Neural progenitor cell (in vitro differentiated cells): Measurements from ENCODE around the gene MYO7B. TPM values are rescaled to one million over a fixed set of nuclear protein-coding genes. Genes with fewer than 3 reads are reported as not detected.

ENCODE experiments used
- DNase-seq: peaks from one replicate; pipeline ENCODE4 v3.0.0-alpha.2; 2016; ENCODE audit warnings: low spot score
- H2AFZ ChIP-seq: fragments of 200-600 bp; sonication (generic); replicated peaks from 2 replicates; pipeline ENCODE4 v1.6.1; 2016; ENCODE audit warnings: antibody characterized with exemption
- H3F3A ChIP-seq: fragments of 200-600 bp; sonication (generic); 2 replicates; pipeline ENCODE4 v1.6.1; 2016; ENCODE audit warnings: antibody characterized with exemption, low read depth
- H3K27ac ChIP-seq: fragments of 200-600 bp; sonication (generic); 2 replicates; pipeline ENCODE4 v1.5.1; 2016; ENCODE audit warnings: mild to moderate bottlenecking
- H3K27me3 ChIP-seq: fragments of 200-600 bp; sonication (generic); 2 replicates; pipeline ENCODE4 v1.6.1; 2016; ENCODE audit warnings: mild to moderate bottlenecking, moderate library complexity
- H3K36me3 ChIP-seq: fragments of 200-600 bp; sonication (generic); 2 replicates; pipeline ENCODE4 v1.5.1; 2016
- H3K4me1 ChIP-seq: fragments of 200-600 bp; sonication (generic); 2 replicates; pipeline ENCODE4 v1.6.1; 2016; ENCODE audit warnings: mixed run types
- H3K4me2 ChIP-seq: fragments of 200-600 bp; sonication (generic); 2 replicates; pipeline ENCODE4 v1.6.1; 2016
- H3K4me3 ChIP-seq: fragments of 200-600 bp; sonication (generic); 2 replicates; pipeline ENCODE4 v1.5.1; 2016
- H3K79me2 ChIP-seq: fragments of 200-600 bp; sonication (generic); 2 replicates; pipeline ENCODE4 v1.6.1; 2016; ENCODE audit warnings: low read depth
- H3K9ac ChIP-seq: fragments of 200-600 bp; sonication (generic); 2 replicates; pipeline ENCODE4 v1.6.1; 2016
- H3K9me3 ChIP-seq: fragments of 200-600 bp; sonication (generic); 2 replicates; pipeline ENCODE4 v1.5.1; 2016; ENCODE audit warnings: low read depth
- H4K20me1 ChIP-seq: fragments of 200-600 bp; sonication (generic); 2 replicates; pipeline ENCODE4 v1.6.1; 2016; ENCODE audit warnings: low read depth
- H3K27ac Mint-ChIP-seq: 3 replicates; pipeline ENCODE4 v1.8.0; 2021; ENCODE audit warnings: mixed read lengths
- H3K27me3 Mint-ChIP-seq: 2 replicates; pipeline ENCODE4 v1.8.0; 2022; ENCODE audit warnings: low read depth, mild to moderate bottlenecking, inconsistent platforms, moderate library complexity, mixed read lengths; ENCODE audit not compliant: insufficient read depth
- H3K36me3 Mint-ChIP-seq: 3 replicates; pipeline ENCODE4 v1.8.0; 2021; ENCODE audit warnings: mixed read lengths
- H3K4me1 Mint-ChIP-seq: 3 replicates; pipeline ENCODE4 v1.8.0; 2021; ENCODE audit warnings: mixed read lengths
- H3K4me3 Mint-ChIP-seq: 3 replicates; pipeline ENCODE4 v1.8.0; 2021; ENCODE audit warnings: mild to moderate bottlenecking, moderate library complexity, mixed read lengths
- H3K9me3 Mint-ChIP-seq: 3 replicates; pipeline ENCODE4 v1.8.0; 2020; ENCODE audit warnings: mixed read lengths
- EZH2 ChIP-seq: fragments of 200-600 bp; sonication (generic); IDR thresholded peaks from 2 replicates; pipeline ENCODE4 v1.6.1; 2017; ENCODE audit warnings: antibody characterized with exemption, mild to moderate bottlenecking, moderate library complexity
- EZH2phosphoT487 ChIP-seq: fragments of 200-600 bp; sonication (generic); IDR thresholded peaks from 2 replicates; pipeline ENCODE4 v1.6.1; 2017; ENCODE audit warnings: antibody characterized with exemption
- total RNA-seq: library from RNA; depleted of rRNA; stranded (reverse); fragments of >200 nt; gene quantifications from 2 replicates; pipeline ENCODE4 v1.2.3, GENCODE V29; 2015; ENCODE audit warnings: low replicate concordance
- TF ChIP-seq, protein P1 (sequence below): fragments of 200-600 bp; sonication (generic); IDR thresholded peaks from 2 replicates; pipeline ENCODE4 v1.5.1; 2017; ENCODE audit warnings: antibody characterized with exemption, mild to moderate bottlenecking

Gene MYO7B
- total RNA-seq, 1 donor from 2014 or later: not detected

DNA sequence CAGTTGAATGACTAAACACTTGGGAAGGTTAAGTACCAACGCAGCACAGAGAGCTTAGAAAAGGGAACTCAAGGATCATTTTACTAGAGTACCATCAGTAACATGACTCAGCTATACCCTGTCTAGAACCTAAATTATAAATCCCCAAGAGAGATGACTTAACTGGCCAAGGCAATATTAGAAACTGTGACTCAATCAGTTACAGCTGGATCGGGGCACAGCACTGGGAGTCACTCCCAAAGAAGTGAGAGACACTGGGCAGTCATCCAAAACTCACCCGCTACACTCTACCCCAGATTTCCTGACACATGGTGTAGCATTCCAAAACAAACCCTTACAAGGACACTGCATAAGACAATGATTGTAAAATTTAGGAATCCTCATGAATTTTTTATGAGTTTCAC lies 26.9 kb upstream of the MYO7B start:
- no peaks in the 10 kb centered on the region for H3F3A ChIP-seq
- H4K20me1 ChIP-seq: peaks cover 74% of the 10 kb centered on the region
- Mint-ChIP-seq H3K27me3 (no peaks in the 10 kb centered on the region), H3K36me3 (peaks cover 16% of the 10 kb centered on the region), H3K27ac (no peak overlapping the region), H3K4me1 (no peaks in the 10 kb centered on the region), H3K4me3 (no peak overlapping the region), H3K9me3 (no peaks in the 10 kb centered on the region)
- peaks cover 82% of the 10 kb centered on the region for H3K79me2 ChIP-seq
- no peaks in the 10 kb centered on the region for H3K4me1 ChIP-seq
- H3K27ac ChIP-seq: no peak overlapping the region
- no peak for TF ChIP-seq EZH2phosphoT487
- TF ChIP-seq, protein P1, sequence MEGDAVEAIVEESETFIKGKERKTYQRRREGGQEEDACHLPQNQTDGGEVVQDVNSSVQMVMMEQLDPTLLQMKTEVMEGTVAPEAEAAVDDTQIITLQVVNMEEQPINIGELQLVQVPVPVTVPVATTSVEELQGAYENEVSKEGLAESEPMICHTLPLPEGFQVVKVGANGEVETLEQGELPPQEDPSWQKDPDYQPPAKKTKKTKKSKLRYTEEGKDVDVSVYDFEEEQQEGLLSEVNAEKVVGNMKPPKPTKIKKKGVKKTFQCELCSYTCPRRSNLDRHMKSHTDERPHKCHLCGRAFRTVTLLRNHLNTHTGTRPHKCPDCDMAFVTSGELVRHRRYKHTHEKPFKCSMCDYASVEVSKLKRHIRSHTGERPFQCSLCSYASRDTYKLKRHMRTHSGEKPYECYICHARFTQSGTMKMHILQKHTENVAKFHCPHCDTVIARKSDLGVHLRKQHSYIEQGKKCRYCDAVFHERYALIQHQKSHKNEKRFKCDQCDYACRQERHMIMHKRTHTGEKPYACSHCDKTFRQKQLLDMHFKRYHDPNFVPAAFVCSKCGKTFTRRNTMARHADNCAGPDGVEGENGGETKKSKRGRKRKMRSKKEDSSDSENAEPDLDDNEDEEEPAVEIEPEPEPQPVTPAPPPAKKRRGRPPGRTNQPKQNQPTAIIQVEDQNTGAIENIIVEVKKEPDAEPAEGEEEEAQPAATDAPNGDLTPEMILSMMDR: no peak
- peaks cover 12% of the 10 kb centered on the region for H3K36me3 ChIP-seq
- no peak for DNase-seq
- no peaks in the 10 kb centered on the region for H3K9me3 ChIP-seq
- H3K4me3 ChIP-seq: no peak overlapping the region
- H3K27me3 ChIP-seq: no peaks in the 10 kb centered on the region
- no peak overlapping the region for H3K9ac ChIP-seq
- no peak overlapping the region for H3K4me2 ChIP-seq
- H2AFZ ChIP-seq: no peak overlapping the region

DNA sequence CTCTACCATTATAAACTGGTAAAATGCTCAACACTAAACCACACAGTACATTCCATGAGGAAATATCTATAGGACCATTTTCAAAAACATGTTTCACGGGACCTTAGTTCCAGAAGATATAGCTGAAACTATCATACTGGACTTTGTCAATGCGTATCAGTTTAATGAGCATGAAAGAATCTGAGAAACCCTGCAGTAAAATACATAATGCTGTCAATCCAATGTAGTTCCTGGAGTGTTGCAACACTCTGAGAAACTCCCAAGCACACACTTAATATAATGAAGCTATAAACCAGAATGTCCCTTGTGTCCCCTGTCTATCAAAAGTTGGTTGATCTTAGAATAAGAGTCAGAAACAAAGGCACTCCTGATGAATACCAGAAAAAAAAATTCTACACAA lies 25.4 kb upstream of the MYO7B start:
- no peak overlapping the region for H3K27ac Mint-ChIP-seq
- Histone ChIP-seq H3K4me3 (no peak overlapping the region), H3K4me2 (no peak overlapping the region), H3K9ac (no peak overlapping the region), H3K79me2 (peaks cover 93% of the 10 kb centered on the region), H3K9me3 (no peaks in the 10 kb centered on the region), H3F3A (no peaks in the 10 kb centered on the region), H3K27ac (no peak overlapping the region), H3K27me3 (no peaks in the 10 kb centered on the region), H2AFZ (no peak overlapping the region), H3K4me1 (no peaks in the 10 kb centered on the region), H3K36me3 (peaks cover 4% of the 10 kb centered on the region), H4K20me1 (peaks cover 88% of the 10 kb centered on the region)
- peaks cover 18% of the 10 kb centered on the region for H3K36me3 Mint-ChIP-seq
- DNase-seq: no peak
- TF ChIP-seq EZH2phosphoT487 (no peak), EZH2 (no peak)
- TF ChIP-seq, protein P1: no peak
- no peaks in the 10 kb centered on the region for H3K9me3 Mint-ChIP-seq
- peaks cover 3% of the 10 kb centered on the region for H3K27me3 Mint-ChIP-seq
- peaks cover 4% of the 10 kb centered on the region for H3K4me1 Mint-ChIP-seq
- H3K4me3 Mint-ChIP-seq: no peak overlapping the region

DNA sequence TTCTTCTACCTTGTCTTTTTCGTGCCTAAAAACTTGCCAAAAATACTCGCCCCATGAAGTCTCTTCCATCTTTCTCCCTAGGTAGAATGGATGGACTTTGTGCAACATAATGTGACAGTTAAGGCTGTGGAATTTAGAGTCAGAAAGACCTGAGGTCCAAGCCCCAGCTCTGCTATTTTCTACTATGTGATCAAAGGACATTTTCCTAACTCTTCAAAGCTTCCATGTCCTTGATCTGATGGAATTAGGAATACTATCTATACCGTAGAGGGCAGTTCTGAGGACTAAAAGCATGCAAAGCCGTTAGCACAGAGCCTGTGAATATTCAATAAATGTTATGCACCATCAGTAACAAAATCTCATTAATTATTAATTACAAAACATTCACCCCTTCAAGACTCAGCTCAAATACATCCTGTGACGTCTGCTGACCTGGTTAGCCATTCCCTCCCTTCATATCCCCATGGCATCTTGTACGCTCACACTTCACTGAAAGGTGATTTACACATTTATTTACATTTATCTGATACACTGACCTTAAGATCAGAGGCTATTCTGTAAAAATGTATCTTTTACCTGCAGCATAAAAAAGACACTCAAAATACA lies 24.3 kb upstream of the MYO7B start:
- H3K36me3 Mint-ChIP-seq: peaks cover 22% of the 10 kb centered on the region
- no peak overlapping the region for H2AFZ ChIP-seq
- H3K9me3 Mint-ChIP-seq: no peaks in the 10 kb centered on the region
- H3K27ac ChIP-seq: no peak overlapping the region
- H3K4me2 ChIP-seq: no peak overlapping the region
- DNase-seq: no peak
- H3K36me3 ChIP-seq: peaks cover 4% of the 10 kb centered on the region
- no peaks in the 10 kb centered on the region for H3F3A ChIP-seq
- no peaks in the 10 kb centered on the region for H3K9me3 ChIP-seq
- no peak overlapping the region for H3K4me3 Mint-ChIP-seq
- no peak overlapping the region for H3K27ac Mint-ChIP-seq
- H3K4me1 Mint-ChIP-seq: peaks cover 7% of the 10 kb centered on the region
- peaks cover 3% of the 10 kb centered on the region for H3K27me3 Mint-ChIP-seq
- no peak overlapping the region for H3K9ac ChIP-seq
- peaks cover 100% of the 10 kb centered on the region for H3K79me2 ChIP-seq
- TF ChIP-seq, protein P1: no peak
- TF ChIP-seq EZH2 (no peak), EZH2phosphoT487 (no peak)
- H3K27me3 ChIP-seq: no peaks in the 10 kb centered on the region
- H3K4me1 ChIP-seq: no peaks in the 10 kb centered on the region
- peaks cover 99% of the 10 kb centered on the region for H4K20me1 ChIP-seq
- no peak overlapping the region for H3K4me3 ChIP-seq
